PC-9 (cell line): ENCODE data around the gene KLHL14.

Experiments used
- CTCF ChIP-seq: fragments of 200-600 bp; sonication (generic); conservative IDR thresholded peaks from 2 replicates; pipeline ENCODE4 v1.6.1; 2017; ENCODE audit warnings: mixed run types, antibody characterized with exemption, mild to moderate bottlenecking, moderate library complexity
- EZH2 ChIP-seq: fragments of 200-600 bp; sonication (generic); IDR thresholded peaks from 2 replicates; pipeline ENCODE4 v1.8.0; 2017; ENCODE audit warnings: antibody characterized with exemption, low read depth

- TF ChIP-seq EZH2, result no peak
- TF ChIP-seq CTCF, result no peak
Measured at GRCh38 chr18:32777049-32777448, 4.2 kb upstream of the KLHL14 start.
